ENCODE data around the gene CASP7.

GRCh38 chr10:113753020-113753692 is 73.4 kb downstream of the CASP7 start:
- TF ChIP-seq POLR2AphosphoS5 (IDR thresholded peaks at IDR 0.05) (no peak), POLR2A (IDR thresholded peaks at IDR 0.05) (no peak)
